CD4-positive, alpha-beta T cell treated with Interleukin-4 for 1 hour (primary cell): ENCODE results near the gene PTGES2.
A peak's percentile ranks its signal among the peaks of the same experiment; 100 is the strongest.
"Not testable (repeated sequence)": the region's sequence is repeated elsewhere in the genome, so short reads cannot be mapped to it uniquely, and the experiment has no call there.

ENCODE experiments used
- DNase-seq, 2 donors: peaks; one replicate each; pipeline ENCODE4 v3.0.0-alpha.2; 2020 to 2022

PTGES2 gene

DNA sequence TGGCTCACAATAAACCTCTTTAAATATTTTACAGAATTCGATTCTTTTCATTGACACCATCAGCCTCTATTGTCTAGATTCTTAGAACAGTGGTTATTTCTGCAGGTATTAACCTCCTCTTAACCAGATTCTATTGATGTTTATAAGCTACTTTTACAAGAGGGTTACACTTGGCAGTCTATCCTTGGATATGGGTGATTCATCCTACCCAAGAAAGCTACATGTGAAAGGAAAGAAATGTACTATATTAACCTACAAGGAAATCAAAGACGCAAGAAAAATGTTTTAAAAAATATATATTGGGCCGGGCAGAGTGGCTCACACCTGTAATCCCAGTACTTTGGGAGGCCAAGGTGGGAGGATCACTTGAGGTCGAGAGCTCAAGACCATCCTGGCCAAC, 42.8 kb downstream of the PTGES2 start:
- DNase-seq, result no peak

DNA sequence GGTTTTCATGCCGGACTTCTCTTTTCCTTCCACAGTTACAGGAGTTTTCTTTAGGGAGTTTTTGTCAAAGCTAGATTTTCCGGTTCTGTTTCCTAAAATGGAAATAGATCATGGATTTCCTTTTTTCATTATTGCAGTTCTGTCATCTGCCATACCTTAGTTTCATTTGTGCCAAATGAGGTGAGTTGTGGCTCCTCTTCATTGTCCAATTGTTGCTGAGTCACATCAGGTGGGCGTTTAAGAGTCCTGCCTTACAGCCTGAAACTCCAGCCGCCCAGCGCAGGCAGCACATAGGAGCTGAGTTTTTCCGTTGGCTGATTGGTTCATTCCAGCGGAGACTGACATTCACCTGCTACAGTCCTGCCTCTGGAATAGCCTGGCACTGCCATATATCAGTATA, 45.4 kb downstream of the PTGES2 start:
- DNase-seq, result no peak

DNA sequence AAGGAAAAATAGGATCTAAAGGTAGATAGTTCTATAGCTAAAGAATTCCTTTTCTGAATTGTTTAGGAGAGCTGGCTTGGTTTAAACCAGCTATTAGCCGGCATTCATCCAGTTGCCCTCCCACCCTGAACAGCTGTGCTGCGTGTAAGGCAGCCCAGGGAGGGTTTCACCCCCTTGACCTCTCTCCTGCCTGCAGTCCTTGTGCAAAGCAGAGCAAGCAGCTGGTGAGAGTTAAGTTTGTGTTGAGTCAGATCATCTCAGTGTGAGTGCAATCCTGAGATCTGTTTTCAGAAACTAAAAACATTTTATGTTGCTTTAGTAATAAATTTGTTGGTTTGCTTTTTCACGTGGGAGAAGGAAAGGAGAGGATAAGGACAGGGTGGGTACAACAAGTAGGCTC, 46.5 kb downstream of the PTGES2 start:
- no peak for DNase-seq

DNA sequence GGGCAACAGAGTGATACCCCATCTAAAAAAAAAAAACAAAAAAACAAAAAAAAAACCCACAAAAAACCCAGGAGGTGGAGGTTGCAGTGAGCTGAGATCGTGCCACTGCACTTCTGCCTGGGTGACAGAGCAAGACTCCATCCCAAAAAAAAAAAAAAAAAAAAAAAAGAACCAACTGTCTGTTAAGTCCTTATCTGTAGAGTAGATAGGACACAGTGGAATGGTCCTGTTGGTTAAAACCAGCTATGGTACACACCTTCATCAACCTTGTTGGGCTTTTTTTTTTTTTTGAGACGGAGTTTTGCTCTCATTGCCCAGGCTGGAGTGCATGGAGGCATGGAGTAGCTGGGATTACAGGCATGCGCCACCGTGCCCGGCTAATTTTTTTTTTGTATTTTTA, 47.3 kb downstream of the PTGES2 start:
- DNase-seq, result no peak

DNA sequence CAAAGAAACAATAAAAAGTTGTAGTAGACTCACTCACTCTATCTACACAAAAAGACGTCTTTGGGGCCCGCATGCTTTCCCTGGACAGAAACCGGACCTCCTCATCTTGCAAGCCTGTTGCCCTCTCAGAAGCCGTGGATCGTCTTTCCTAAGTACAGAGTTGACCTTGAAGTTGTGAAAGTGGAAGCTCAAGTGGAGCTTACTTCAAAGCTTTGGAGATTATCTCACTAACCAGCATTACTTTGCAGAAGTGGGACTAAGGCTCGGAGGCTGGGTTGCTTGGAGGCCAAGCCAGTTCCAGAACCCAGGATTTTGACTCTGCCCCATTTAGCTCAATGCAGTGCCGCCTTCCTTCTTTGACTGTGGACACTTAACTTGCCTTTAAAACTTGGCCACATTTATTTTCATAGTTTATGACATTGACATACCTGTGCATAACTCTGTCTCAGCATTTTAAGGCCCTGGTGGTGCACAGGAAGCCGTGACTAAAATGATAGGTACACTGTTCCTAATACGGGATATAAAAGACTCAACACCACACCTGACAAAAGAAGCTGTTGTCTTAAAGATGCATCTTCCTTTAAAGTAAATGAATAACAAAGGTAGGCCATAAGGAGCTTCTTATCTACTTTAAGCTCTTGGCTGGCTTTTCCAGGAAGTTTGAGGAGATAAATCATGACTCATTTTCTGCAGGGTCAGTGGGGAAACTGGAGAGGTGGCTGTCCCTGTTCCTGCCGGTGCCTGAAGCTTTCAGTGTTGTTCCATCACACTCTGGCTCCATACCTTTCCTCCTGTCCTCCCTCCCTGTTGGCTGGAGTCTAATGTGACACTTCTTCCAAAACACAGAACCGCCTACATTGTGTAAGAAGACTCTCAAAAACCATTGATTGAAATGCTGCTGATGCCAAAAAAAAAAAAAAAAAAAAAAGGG, 48.8 kb downstream of the PTGES2 start:
- DNase-seq, result no peak

DNA sequence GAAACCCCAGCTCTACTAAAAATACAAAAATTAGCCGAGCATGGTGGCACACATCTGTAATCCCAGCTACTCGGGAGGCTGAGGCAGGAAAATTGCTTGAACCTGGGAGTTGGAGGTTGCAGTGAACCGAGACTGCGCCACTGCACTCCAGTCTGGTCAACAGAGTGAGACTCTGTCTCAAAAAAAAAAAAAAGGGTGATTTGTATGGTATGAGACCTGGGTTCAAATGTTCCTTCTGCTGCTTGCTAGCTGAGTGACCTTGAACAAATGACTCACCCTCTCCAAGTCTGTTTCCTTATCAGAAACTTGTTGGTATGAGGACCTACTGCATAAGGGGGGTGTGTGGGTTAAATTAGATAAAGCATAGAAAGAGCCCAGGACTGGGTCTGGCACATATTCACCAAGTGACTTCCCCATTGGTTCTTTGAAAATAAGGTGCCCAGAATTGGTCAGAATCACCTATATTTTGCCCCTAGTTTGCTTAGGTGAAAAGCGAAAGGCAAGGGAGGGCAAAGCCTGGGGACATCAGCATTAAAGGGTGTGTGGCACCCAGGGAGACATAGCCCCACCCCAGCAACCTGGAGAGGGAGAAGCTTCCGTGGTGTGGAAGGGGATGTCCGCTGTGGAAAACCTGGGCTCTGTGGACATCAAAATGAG, 49.6 kb downstream of the PTGES2 start:
- no peak for DNase-seq

DNA sequence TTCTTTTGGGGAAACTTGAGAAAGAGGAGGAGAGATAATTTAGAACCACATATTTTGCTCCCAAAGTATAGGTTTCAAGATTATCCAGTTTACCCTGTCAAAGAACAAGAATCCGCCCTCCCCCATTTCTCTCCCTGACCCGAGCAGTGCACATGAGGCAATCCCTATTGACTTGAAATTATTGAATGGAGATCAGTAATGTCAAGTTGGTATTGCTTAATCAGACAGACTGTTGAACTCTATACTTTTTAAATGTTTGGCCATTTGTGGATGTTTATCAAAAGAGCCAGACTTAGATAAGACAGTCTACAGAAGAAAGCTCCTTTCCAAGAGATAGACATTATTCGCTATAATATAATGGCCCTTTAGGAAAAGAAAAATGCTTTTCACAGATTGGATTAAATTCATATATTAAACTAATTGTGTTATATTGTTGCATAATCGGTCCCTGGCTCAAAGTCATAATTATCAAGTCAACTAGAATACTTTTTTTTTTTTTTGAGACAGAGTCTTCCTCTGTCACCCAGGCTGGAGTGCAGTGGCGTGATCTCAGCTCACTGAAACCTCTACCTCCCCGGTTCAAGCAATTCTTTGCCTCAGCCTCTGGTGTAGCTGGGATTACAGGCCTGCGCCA, 54.2 kb downstream of the PTGES2 start:
- no peak for DNase-seq

DNA sequence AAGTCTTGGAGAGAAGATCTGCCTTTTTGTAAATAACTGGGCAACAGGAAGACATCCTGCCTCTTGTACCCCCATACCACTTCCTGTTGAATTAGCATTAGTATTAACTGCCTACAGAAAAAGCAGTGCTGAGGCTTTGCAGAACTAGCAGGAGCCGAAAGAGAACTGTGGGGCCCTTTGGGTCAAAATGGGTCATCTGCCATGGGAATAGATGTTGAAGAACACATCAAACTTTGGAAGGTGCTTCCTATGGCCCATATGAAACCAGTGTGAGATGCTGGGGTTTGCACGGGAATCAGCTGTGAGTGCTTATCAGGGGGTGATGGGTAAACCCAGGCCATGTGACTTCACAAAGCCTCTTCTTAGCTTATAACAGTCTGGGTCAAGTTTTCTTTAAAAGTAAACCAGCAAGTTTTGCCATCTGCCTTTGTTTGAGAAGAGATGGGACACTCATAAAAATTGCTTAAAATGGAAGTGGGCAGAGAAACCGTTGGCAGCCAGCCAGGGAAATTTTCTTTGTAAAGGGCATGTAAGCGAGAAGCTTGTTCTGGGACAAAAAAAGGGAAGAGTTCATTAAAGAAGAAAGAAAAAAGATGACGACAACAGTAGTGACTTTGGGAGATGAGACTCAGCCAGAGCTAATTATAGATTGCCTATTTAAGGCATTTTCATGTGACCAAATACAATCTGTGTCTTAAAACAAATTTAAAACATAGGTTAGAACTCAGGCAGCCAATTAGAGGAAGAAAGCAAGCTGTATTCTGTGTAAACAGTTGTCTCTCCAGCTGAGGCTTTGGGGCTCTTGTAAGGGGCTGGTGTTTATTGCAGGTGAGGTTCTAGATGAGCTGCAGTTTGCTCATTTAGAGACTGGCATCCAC, 55.1 kb downstream of the PTGES2 start:
- peak; percentile 79 for DNase-seq

DNA sequence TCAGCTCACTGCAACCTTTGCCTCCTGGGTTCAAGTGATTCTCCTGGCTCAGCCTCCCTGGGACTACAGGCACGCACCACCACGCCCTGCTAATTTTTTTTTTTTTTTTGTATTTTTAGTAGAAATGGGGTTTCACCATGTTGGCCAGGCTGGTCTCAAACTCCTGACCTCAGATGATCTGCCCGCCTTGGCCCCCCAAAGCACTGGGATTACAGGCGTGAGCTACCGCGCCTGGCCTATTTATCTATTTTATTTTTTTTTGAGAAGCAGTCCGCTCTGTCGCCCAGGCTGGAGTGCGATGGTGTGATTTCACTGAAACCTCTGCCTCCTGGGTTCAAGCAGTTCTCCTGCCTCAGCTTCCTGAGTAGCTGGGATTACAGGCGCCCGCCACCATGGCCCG, 56.1 kb downstream of the PTGES2 start:
- not testable (repeated sequence) for DNase-seq

DNA sequence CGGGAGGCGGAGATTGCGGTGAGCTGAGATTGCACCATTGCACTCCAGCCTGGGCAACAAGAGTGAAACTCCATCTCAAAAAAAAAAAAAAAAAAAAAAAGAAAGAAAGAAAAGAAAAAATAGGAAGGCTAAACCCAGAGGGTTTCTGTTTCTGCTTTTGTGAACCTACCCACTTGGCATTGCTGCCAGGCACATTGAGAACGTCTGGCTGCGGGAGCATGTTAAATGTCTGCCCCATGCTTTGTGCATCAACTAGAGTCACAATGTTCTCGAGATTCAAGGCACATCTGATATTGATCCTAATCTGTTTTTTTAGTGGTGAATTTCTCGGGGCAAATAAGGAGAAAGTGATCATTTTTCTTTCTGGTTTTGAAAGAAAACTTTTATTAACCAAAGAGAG, 56.7 kb downstream of the PTGES2 start:
- DNase-seq, result no peak
